ENCODE measurements around the gene WNT3.
"Not testable (repeated sequence)": the region's sequence is repeated elsewhere in the genome, so short reads cannot be mapped to it uniquely, and the experiment has no call there.

WNT3 gene

DNA sequence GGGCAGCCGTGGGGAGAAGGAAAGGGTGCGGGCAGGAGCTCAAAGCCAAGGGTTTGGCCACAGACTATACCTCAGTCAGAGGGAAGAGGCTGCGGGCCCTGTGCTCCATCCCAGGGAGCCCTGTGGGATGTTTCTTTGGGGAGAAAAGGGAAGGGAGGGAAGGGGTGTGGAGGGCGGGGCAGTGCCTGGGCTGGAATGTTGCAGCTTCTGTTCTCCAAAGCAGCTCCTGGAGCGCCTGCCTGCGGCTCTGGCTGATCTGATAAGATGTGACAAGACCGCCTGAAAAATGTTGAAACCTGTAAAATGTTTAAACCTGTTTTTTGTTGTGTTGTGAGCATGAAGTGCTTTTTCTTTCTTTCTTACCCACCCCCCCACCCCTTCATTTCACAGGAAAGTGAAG is 32.8 kb downstream of the WNT3 start:
- no peak for DNase-seq (ENCODE audit: low spot score)

DNA sequence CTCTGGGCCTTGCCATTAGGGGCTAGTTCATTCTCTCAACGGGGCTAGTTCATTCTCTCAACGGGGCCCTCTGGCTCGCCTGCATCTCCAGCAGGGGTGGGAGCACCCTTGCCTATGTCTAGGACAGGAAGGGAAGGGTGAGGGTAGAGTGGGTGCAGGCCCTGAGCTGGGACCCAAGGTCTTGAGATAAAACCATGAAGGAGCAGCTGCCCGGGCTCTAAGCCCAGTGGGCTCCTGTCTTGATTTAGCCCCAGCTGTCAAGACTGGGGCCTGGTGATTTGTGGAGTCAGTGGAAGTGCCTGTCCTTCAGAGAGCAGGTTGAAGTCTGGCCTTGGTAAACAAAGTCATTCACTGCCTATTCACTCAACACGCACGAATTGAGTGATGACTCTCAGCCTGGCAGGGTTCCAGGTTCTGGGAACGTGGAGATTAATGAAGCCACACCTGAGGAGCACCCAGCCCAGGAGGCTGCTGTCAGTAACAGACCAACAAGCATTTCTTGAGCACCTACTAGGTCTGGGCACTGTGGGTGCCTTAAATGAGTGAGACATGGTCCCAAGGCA is 35.4 kb downstream of the WNT3 start:
- no peak for DNase-seq (ENCODE audit: low spot score)

DNA sequence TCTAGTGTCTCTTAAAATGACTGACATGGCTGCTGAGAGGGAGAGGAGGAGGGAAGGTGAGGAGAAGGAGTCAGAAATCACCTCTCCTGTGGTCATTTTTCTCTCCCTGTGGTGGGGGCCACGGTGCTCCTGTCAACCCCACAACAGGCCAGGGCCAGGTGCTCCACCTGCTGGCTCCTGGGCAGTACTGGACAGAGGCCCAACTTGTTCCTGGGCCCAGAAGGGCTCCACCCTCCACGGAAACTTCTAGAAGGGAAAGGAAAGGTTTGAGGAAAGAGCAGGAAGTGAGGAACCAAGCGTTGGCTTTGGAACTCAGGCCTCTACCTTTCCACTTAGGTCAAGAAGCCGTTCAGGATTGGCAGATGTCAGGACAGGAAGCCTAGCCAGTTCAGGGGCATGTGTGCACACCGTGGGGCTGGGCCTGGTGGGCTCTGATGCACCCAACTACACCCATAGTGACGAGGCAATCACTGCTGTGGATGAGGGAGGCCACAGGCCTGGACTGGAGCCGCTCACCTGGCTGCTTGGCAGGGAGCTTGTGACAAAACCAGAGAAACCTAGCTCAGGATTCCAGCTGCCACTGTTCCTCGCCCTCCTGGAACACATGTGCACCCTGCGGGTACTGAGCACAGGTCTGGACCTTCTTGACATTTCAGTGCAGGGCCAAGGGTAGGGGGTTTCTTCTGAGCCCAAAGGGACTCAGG is 36.1 kb downstream of the WNT3 start:
- DNase-seq (ENCODE audit: low spot score) = no peak

DNA sequence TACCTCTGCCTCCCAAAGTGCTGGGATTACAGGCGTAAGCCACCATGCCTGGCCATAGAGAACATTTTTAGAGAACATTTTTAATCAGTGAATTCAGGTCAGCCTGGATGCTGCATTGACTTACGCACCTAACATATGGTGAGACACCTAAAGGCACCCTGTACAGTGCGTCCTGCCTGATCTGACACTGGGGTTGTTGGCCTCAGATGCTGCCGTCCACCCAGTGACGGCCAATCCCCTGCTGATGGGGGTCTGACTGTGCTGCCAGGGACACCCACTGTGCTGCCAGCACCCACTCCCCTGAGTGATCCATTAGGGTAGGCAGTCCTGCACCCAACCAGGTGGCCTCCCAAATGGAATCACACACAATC is 38.5 kb downstream of the WNT3 start:
- no peak for DNase-seq (ENCODE audit: low spot score)

DNA sequence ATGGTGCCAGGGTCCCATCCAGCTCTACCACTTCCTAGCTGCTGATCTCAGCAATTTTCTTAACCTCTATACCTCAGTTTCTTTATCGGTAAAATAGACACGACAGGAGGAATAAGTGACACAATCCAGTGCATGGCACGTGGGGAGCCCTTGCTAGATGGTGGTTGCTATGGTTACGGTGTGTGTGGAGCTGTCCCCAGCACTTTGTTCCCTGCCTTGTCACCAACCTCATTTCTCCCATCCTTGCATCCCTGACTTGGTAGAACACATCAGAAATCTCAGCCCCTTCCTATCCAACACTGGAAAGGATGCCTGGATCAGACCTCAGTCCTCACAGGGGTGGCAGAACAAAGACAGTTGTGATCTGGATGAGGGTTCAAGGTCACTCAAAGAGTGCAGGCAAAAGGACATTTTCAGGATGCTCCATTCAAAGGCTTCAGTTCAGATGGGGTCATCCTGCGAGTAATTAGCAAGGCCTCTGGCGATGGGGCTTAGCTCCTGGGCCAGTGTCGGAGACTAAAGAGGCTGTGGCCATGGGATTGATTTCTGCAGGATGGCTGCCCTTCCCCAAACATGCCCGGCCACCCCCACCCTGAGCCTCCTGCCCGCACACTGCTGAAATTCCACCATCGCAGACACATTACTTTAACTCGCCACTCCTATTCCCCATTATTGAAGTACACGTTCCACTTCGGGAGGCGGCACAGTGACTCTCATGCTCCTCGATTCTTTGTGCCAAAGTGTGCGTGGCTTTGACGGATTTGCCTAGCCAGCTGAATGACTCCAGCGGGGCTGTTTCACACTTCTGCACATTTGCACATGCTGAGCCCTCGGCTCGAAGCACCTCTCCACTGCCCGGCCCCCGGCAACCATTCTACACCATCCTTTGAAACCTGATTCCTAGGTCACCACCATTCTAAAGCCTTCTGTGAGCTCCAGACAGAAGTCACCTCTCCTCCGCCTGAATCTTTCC is 40.3 kb downstream of the WNT3 start:
- no peak for DNase-seq (ENCODE audit: low spot score)

DNA sequence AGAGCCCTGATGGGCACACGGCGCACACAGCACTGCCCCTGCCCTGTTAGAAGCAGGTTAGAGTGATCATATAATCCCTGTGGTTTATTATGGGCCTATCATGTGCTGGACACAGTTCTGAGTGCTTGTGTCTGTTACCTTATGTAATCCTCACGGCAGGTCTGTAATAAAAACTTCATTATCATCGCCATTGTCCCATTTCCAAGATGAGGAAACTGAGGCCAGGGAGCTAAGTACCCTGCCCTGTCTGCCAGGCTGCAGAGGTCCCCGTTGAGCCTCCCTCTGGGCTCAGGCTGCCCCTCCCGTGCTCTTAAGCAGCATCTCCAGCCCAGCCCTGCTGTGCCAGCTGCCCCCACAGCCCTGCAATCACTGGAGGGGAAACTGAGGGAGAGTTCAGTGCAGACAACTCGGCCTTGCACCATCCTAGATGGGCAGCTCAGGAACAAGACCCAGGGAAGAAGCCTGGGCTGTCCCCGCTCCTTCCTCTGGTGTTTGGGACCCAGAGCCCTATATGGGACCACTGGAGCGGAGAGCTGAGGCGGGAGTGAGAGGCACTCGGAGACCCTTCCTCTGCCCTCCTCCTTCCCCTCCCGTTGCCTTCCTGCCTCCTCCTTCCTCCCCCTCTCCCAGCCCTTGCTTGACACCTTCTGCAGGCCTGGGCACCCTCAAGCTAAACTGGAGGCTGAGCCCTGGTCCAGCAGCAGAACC is 42.0 kb downstream of the WNT3 start:
- no peak for DNase-seq (ENCODE audit: low spot score)

DNA sequence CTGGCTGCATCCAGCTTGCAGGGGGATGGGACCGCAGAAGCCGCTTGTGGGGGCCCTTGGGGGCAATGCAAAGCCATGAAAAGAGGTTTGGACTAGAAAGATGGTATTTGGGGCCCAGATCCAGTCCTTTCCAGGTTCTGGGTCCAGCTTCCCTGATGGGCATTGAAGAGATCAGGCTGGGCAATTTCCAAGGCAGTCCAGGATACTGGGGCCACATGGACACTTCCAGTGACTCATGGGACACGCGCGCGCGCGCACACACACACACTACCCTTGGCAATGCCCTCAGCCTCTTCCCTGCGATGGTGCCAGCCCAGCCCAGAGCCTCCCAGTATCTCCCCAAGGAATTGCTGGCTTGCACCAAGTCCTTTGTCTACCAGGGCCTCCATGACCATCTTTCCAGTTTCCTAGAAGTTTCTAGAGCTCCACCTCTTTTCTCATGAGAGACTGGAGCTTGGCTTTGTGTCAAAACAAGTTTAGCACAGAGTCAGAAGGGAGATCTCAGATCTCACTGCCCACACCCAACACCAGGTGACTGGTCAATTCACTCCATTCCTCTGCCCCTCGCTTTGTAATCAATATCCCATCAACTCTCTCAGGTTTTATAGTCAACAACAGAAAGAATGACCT is 44.3 kb downstream of the WNT3 start:
- DNase-seq (ENCODE audit: low spot score) = no peak

DNA sequence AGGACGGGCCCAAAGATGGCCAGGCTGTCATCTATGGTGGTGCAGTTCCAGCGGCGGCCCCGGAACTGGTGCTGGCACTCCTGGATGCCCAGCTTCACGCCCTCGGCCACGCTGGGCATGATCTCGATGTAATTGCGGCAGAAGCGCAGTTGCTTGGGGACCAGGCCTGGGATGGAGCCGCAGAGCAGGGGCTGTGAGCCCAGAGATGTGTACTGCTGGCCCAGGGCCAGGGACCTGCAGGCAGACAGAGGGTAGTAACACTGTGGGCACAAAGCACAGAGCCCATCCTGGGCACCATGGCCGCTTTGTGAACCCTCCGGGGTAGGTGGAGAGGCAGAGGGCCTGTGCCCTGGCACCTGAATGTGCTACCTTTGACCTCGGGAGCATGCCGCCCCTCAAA is 44.8 kb downstream of the WNT3 start:
- no peak for DNase-seq (ENCODE audit: low spot score)

DNA sequence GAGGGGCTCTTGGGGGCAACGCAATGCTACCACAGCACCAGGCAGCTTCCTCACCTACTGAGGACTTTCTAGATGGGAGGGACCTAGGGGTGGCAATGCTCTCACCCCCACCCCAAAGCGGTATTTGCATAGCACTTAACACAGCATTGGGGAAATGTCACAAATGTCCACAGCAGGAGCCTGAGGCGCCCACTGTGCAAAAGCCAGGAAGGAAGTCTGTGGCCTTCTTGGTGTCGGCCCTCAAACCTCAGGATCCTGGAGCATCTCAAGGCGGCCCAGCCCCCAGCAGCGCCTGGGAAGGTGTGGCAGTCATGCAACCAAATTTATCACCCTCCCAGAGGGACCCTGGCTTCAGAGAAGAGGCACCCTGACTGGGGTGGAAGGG is 45.3 kb downstream of the WNT3 start:
- no peak for DNase-seq (ENCODE audit: low spot score)

DNA sequence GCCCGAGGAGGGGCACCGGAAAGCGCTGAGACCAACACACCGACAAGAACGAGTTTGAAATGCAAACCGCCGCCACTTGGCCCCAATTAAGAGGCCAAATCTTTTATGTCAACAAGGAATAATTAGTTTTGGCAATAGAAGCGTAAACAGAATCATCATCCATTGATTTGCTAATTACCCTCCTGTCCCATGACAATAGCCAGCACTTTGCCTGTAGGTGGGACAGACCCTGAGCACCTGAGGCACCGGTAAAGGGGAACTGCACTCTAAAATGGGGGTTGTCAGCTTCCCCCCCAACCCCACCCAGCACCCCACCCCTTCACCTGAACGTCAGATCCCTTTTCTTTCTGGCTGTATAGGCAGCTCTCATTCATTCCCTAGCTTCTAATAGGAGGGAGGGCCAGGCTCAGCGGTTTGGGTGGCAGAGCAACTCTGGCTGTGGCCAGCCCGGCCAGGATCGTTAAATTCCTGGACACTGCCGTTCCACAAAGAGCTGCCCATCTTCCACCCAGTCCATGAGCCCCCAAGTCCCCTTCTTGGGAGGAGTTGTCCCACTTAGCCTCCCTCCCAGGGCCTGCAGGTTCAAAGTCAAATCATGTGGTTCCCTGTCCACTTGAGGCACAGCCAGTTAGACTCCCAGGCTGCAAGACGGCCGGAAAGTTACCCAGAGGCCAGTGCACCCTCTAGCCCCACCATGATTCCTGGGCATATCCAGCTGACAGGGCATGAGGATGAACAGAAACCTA is 45.8 kb downstream of the WNT3 start:
- DNase-seq (ENCODE audit: low spot score) = no peak

DNA sequence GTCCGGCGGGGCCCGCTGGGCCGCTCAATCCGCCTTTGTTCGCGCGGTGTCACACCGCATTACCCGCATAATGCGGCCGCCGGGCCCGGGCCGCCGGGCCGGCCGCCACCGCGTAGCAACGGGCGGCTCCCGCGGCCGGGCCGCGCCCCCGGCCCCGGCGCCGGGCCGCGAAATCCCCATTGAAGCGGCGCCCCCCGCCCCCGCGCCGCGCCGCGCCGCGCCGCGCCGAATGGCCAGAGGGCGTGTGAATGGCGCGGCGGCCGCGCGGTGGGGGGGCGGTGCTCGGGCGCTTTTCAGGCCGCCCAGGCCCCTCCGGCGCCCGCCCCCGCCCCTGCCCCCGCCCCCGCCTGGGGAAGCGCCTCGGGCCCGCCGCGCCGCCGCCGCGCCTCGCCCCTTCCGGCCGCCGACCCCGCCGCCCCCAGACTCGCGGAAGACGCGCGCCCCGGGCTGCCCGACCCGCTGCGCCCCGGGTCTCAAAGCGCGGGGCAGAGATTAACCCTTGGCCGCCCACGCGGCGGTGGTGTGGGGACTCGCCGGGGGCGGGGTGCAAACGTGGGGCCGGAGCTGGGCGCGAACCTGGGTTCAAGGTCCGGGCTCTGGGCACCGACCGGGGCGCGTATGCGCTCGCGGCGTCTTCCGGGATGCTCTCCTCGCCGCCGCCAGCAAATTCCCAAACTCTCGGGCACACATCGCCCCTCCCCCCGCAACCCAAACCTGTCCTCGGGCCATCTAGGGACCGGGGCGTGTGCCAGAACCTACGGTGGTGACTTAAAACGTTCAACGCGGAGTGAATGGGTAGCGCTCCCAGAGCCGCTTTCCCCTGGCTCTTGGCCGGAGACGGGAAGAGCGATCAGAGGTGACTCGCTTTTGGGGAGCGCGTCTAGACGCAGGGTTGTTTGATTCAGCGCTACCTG is 46.7 kb downstream of the WNT3 start:
- DNase-seq (ENCODE audit: low spot score) = no peak

DNA sequence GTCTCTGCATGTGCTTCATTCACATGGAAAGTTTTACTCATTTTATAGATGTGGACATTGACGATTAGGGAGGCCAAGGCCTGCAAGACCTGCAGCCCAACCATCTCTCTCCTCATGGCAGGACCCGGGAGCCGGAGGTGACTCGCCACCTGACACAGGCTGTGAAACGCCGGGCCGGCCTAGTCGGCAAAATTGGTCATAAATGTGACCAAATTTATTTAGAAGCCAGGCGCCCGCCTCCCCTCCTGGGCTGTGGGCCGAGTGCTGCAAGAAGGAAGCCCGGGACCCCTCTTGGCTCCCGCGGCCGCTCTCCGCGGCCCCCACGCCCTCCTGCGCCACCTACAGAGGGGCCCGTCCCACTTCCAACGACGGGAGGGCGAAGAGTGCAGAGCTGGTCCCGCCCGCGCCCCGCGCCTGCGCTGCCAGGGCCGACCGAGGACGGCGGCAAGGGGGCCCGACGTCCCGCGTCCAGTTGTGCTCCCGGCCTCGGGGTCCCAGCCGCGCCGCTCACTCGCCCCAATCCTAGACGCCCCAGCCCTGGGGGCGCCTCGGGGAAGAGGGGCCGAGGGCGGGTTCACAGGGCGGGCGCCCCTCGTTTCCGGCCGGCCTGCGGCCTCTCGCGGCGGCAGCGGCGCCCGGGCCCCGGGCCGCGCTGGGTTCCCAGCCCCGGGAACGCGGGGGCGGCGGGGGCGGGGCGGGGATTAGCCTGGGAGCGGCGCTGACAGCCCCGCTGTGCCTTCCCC is 47.5 kb downstream of the WNT3 start:
- DNase-seq (ENCODE audit: low spot score) = peak; percentile 4

DNA sequence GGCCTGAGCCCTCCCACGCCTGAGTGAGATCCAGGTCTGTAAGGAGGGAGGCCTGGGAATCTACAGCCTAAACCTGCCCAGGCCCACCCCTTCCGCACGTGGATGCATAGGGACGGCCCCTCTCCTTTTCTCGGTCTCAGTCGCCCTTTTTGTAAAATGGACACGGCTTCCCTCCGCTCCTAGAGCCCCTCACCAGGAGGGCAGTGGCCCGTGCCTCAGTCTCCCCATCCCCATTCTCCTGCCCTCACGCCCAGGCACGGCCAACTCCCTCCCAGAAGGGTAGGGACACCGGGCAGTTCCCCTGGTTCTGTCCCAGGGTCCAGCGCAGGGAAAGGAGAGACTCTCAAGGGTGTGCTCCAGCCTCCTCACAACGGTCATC is 48.1 kb downstream of the WNT3 start:
- DNase-seq (ENCODE audit: low spot score) = no peak

DNA sequence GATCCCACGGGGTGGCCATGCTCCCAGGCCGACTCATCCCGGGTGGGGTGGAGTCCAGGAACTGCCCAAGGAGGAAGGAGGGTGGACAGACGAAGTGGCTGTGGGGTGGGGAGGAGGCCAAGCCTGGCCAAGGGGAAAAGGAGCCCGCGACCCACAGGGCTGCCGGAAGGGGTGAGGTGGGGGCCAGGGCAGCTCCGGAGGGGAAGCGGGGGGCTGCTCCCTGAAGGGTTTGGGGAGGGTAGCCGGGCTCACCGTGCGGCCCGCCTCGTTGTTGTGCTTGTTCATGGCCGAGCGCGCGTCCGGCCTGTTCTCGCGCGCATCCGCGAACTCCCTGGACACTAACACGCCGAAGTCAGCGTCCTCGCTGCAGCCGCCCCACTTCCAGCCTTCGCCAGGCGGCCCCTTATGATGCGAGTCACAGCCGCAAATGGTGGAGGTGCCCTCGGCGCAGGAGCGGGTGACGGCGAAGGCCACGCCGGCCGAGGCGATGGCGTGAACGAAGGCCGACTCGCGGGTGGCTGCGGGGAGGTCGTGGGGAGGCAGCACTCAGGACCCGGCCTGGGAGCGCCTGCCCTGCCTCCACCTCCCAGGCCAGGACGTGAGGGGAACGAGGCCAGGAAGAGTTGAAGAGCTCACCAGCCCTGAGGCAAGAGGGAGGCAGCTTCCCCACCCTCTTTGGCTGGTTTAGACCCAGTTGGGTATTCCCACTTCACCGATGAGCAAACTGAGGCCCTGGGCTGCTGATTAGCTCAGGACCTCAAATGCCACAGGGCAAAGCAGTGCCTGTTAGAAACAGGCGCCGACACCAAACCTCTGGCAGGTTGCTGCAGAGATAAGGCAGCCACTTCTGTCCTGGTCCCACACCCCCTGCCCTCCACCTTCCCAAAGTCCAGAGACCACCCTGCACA is 48.7 kb downstream of the WNT3 start:
- DNase-seq (ENCODE audit: low spot score) = no peak

DNA sequence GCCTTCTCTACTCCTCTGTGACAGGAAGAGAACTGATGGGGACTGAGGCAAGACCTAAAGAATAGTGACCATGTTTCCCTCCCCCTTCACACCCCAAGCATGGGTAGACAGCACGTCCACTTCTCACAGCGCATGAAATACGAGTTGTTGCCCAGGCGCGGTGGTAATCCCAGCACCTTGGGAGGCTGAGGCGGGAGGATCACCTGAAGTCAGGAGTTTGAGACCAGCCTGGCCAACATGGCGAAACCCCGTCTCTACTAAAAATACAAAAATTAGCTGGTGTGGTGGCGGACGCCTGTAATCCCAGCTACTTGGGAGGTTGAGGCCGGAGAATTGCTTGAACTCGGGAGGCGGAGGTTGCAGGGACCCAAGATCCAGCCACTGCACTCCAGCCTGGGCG is 49.6 kb downstream of the WNT3 start:
- not testable (repeated sequence) for DNase-seq (ENCODE audit: low spot score)

DNA sequence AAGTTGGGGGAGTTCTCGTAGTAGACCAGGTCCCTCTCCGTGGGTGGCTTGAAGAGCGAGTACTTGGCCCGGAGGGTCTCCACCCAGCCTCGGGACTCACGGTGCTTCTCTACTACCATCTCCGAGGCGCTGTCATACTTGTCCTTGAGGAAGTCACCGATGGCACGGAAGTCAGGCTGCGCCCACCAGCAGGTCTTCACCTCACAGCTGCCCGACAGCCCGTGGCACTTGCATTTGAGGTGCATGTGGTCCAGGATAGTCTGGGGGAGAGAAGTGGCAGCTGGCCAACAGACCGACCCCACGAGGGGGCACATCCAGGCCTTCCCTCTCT is 50.0 kb downstream of the WNT3 start:
- DNase-seq (ENCODE audit: low spot score) = no peak

DNA sequence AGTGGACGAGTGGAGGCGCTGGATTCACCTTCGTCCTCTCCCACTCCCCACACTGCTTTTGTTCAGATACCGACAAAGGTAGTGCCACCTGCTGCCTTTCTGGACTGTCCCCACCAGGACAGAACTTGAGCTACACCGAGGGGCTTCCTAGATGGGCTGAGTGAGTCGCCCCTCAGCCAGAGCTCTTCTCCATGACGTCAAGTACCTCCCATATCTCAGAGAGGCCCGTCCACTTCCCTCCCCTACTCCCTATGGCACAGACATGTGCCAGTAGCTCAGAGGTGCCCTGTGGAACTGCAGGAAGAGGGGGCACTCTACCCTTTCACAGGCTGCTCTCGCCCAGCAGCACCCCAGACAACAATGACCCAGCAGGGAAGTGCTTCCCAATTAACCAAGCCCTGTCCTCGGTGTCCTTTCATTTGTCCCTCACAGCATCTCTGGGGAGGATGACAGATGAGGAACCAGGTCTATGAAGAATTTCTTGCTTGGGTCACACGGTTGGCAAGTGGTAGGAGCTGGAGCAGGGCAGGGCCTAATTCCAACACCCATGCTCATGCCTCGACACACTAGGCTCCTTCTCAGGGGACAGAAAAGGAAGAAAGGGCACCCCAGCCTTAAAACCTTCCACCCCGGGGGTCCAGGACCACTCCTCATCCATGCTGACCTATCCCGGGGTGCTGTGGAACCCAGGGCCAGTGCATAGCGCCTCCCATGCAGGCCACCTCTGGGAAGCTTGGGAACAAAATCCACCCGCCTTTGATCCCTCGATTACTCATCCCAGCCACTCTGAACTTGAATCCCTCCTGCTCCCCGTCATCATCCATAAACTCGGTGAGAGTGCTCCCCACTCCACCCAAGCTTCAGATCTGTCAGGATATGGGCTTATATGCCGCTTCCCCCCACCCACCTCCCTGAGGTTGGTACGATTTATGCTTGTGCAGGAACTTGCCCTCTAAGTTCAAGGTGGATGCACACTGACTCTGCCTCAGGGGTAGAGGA is 51.7 kb downstream of the WNT3 start:
- DNase-seq (ENCODE audit: low spot score) = no peak

Measured in CD4-positive, alpha-beta T cell treated with Interleukin-15 for 4 hours (primary cell).